IMR-90 (cell line): ENCODE data around the gene ZPBP2. TPM values are rescaled to one million over a fixed set of nuclear protein-coding genes. Genes with fewer than 3 reads are reported as not detected.

ENCODE experiments used
- ATAC-seq: fragments of 200-7000 bp; cut with Tn5 transposase; 2 replicates; pipeline ENCODE4 v1.9.1; 2020; ENCODE audit warnings: low read depth, mild to moderate bottlenecking, moderate library complexity
- BruUV-seq: library from RNA; stranded (reverse); fragments of 400-500 nt; replicated peaks from 2 replicates; lab custom pipeline; 2021; lab: Mats Ljungman, UMichigan
- CTCF ChIA-PET: fragments of 300-600 bp; formaldehyde crosslinking; extraction: SDS; loops from one replicate; lab custom pipeline; 2021; ENCODE audit warnings: antibody characterized with exemption; lab: Yijun Ruan, JAX
- POLR2A ChIA-PET: fragments of 300-600 bp; sonication (Branson Sonifier 250); formaldehyde crosslinking; loops from one replicate; lab custom pipeline; 2022; ENCODE audit warnings: antibody characterized with exemption; ENCODE audit not compliant: unreplicated experiment; lab: Charles Lee
- DNase-seq: peaks from one replicate; pipeline ENCODE4 v3.0.0; 2013
- H2AFZ ChIP-seq: replicated peaks from 2 replicates; pipeline ENCODE3; 2013; ENCODE audit warnings: low read length, mild to moderate bottlenecking; ENCODE audit not compliant: poor library complexity
- H2AK5ac ChIP-seq: 2 replicates; pipeline ENCODE4 v1.6.1; 2013; ENCODE audit warnings: low read depth, low read length, inconsistent platforms
- H2AK9ac ChIP-seq: replicated peaks from 2 replicates; pipeline ENCODE3; 2013; ENCODE audit warnings: mild to moderate bottlenecking, low read depth, low read length, moderate library complexity; ENCODE audit not compliant: poor library complexity
- H2BK120ac ChIP-seq: 2 replicates; pipeline ENCODE4 v1.6.1; 2013; ENCODE audit warnings: low read depth, low read length, inconsistent platforms
- H2BK15ac ChIP-seq: 3 replicates; pipeline ENCODE4 v1.6.1; 2013; ENCODE audit warnings: low read depth, low read length, inconsistent platforms
- H2BK20ac ChIP-seq: 2 replicates; pipeline ENCODE4 v1.6.1; 2013; ENCODE audit warnings: low read depth, mild to moderate bottlenecking, inconsistent platforms, low read length, moderate library complexity
- H2BK5ac ChIP-seq: 2 replicates; pipeline ENCODE4 v1.6.1; 2013; ENCODE audit warnings: mild to moderate bottlenecking, low read depth, low read length, inconsistent platforms; ENCODE audit not compliant: poor library complexity, severe bottlenecking
- H3K14ac ChIP-seq: replicated peaks from 2 replicates; pipeline ENCODE4 v1.6.1; 2013; ENCODE audit warnings: low read depth, low read length, inconsistent platforms
- H3K18ac ChIP-seq: 2 replicates; pipeline ENCODE4 v1.6.1; 2013; ENCODE audit warnings: low read depth, low read length, control low read depth
- H3K23ac ChIP-seq: 2 replicates; pipeline ENCODE4 v1.6.1; 2013; ENCODE audit warnings: low read depth, low read length, inconsistent platforms
- H3K27ac ChIP-seq: 2 replicates; pipeline ENCODE4 v1.5.1; 2013; ENCODE audit warnings: mild to moderate bottlenecking, control low read depth, low read length; ENCODE audit not compliant: insufficient read depth
- H3K27me3 ChIP-seq: 2 replicates; pipeline ENCODE4 v1.6.1; 2013; ENCODE audit warnings: low read length; ENCODE audit not compliant: control insufficient read depth, insufficient read depth
- H3K36me3 ChIP-seq: 2 replicates; pipeline ENCODE4 v1.6.1; 2013; ENCODE audit warnings: low read length, mixed read lengths; ENCODE audit not compliant: control insufficient read depth, insufficient read depth
- H3K4ac ChIP-seq: 2 replicates; pipeline ENCODE4 v1.6.1; 2013; ENCODE audit warnings: low read depth, low read length, inconsistent platforms
- H3K4me1 ChIP-seq: 2 replicates; pipeline ENCODE4 v1.6.1; 2013; ENCODE audit warnings: low read length, mixed read lengths; ENCODE audit not compliant: control insufficient read depth, insufficient read depth
- H3K4me2 ChIP-seq: 2 replicates; pipeline ENCODE4 v1.6.1; 2013; ENCODE audit warnings: low read depth, mild to moderate bottlenecking, control low read depth, low read length, moderate library complexity
- H3K4me3 ChIP-seq: 2 replicates; pipeline ENCODE4 v1.5.1; 2013; ENCODE audit warnings: low read depth, mild to moderate bottlenecking, control low read depth, low read length, moderate library complexity; ENCODE audit not compliant: insufficient read depth
- H3K56ac ChIP-seq: 2 replicates; pipeline ENCODE4 v1.6.1; 2013; ENCODE audit warnings: low read length, inconsistent platforms; ENCODE audit not compliant: insufficient read depth; ENCODE audit errors: extremely low read depth
- H3K79me1 ChIP-seq, 2 experiments: 2 replicates each; pipeline ENCODE4 v1.6.1; 2013; ENCODE audit warnings: low read length in 2 of 2, inconsistent platforms in 1 of 2, low read depth in 1 of 2
- H3K9ac ChIP-seq: 2 replicates; pipeline ENCODE4 v1.6.1; 2013; ENCODE audit warnings: low read depth, low read length, control low read depth
- H3K9me1 ChIP-seq: 2 replicates; pipeline ENCODE4 v1.6.1; 2013; ENCODE audit warnings: low read length, inconsistent platforms; ENCODE audit not compliant: insufficient read depth
- H3K9me3 ChIP-seq: 2 replicates; pipeline ENCODE4 v1.6.1; 2013; ENCODE audit warnings: low read length; ENCODE audit not compliant: control insufficient read depth, insufficient read depth
- H4K20me1 ChIP-seq: 2 replicates; pipeline ENCODE4 v1.6.1; 2013; ENCODE audit warnings: low read length, inconsistent platforms; ENCODE audit not compliant: insufficient read depth
- H4K5ac ChIP-seq: 2 replicates; pipeline ENCODE4 v1.6.1; 2013; ENCODE audit warnings: mild to moderate bottlenecking, low read depth, low read length, control low read depth
- H4K8ac ChIP-seq, 2 experiments: 2 replicates each; pipeline ENCODE4 v1.6.1; 2013; ENCODE audit warnings: low read depth in 2 of 2, low read length in 2 of 2, control low read depth in 1 of 2, inconsistent platforms in 1 of 2
- H4K91ac ChIP-seq: 2 replicates; pipeline ENCODE4 v1.6.1; 2013; ENCODE audit warnings: low read depth, low read length, inconsistent platforms; ENCODE audit not compliant: insufficient read depth
- BHLHE40 ChIP-seq: fragments of 150-350 bp; IDR thresholded peaks from 2 replicates; pipeline ENCODE4 v1.6.1; 2016; ENCODE audit warnings: mild to moderate bottlenecking, low read depth, low read length
- CEBPB ChIP-seq: IDR thresholded peaks from 2 replicates; pipeline ENCODE4 v1.6.1; 2012; ENCODE audit warnings: low read depth, low read length, improper control_type of control experiment
- CHD1 ChIP-seq: IDR thresholded peaks from 2 replicates; pipeline ENCODE4 v1.6.1; 2012; ENCODE audit warnings: low read depth, low read length, improper control_type of control experiment
- CTCF ChIP-seq: conservative IDR thresholded peaks from 2 replicates; pipeline ENCODE4 v1.5.1; 2012; ENCODE audit warnings: mild to moderate bottlenecking, low read depth, low read length, improper control_type of control experiment
- ELK1 ChIP-seq: fragments of 150-350 bp; IDR thresholded peaks from 2 replicates; pipeline ENCODE4 v1.6.1; 2016; ENCODE audit warnings: low read depth, mild to moderate bottlenecking, low read length, moderate library complexity, borderline replicate concordance
- FOS ChIP-seq: fragments of 150-350 bp; IDR thresholded peaks from 2 replicates; pipeline ENCODE4 v1.6.1; 2016; ENCODE audit warnings: low read depth, low read length
- MAFK ChIP-seq: IDR thresholded peaks from 2 replicates; pipeline ENCODE4 v1.6.1; 2012; ENCODE audit warnings: low read depth, low read length, improper control_type of control experiment
- MAZ ChIP-seq: IDR thresholded peaks from 2 replicates; pipeline ENCODE4 v1.6.1; 2012; ENCODE audit warnings: low read depth, mild to moderate bottlenecking, low read length, improper control_type of control experiment, moderate library complexity, borderline replicate concordance
- MXI1 ChIP-seq: IDR thresholded peaks from 2 replicates; pipeline ENCODE4 v1.6.1; 2012; ENCODE audit warnings: low read depth, mild to moderate bottlenecking, low read length, moderate library complexity, borderline replicate concordance
- NFE2L2 ChIP-seq: fragments of 150-350 bp; IDR thresholded peaks from 2 replicates; pipeline ENCODE4 v1.6.1; 2016; ENCODE audit warnings: low read depth, mild to moderate bottlenecking, low read length
- POLR2A ChIP-seq: IDR thresholded peaks from 2 replicates; pipeline ENCODE4 v1.6.1; 2012; ENCODE audit warnings: mild to moderate bottlenecking, low read depth, low read length
- RAD21 ChIP-seq: IDR thresholded peaks from 2 replicates; pipeline ENCODE4 v1.6.1; 2012; ENCODE audit warnings: low read length, improper control_type of control experiment
- RCOR1 ChIP-seq: IDR thresholded peaks from 2 replicates; pipeline ENCODE4 v1.6.1; 2012; ENCODE audit warnings: mild to moderate bottlenecking, low read length, improper control_type of control experiment; ENCODE audit not compliant: insufficient replicate concordance
- SMC3 ChIP-seq: fragments of 150-350 bp; IDR thresholded peaks from 2 replicates; pipeline ENCODE4 v1.6.1; 2016; ENCODE audit warnings: low read depth, mild to moderate bottlenecking, antibody characterized with exemption, low read length, moderate library complexity
- WGBS, 2 experiments: methylation state at CpG; one replicate each; pipeline versions ENCODE4 v1.1.5 to v1.1.7; 2013; ENCODE audit warnings: missing lambda C conversion rate in 2 of 2; ENCODE audit not compliant: insufficient read length in 1 of 2; ENCODE audit errors: extremely low coverage in 2 of 2; 5-methylcytosine and 5-hydroxymethylcytosine counted together
- dilution Hi-C: fragments of 300-500 bp; cut with HindIII; formaldehyde crosslinking; loops from one replicate; pipeline ENCODE4 v1.14.3; 2018; ENCODE audit warnings: low sequenced_read_pairs; ENCODE audit not compliant: unreplicated experiment
- in situ Hi-C: fragments of 300-500 bp; cut with MboI; formaldehyde crosslinking; loops from 3 replicates; pipeline ENCODE4 v1.14.3; 2019; ENCODE audit warnings: low sequenced_read_pairs, inconsistent platforms, mixed read lengths
- intact Hi-C: fragments of 100-400 bp; cut with micrococcal nuclease; formaldehyde crosslinking; loops from 2 replicates; pipeline ENCODE4 v1.10.0; 2022
- polyA plus RNA-seq, 3 experiments: library from polyadenylated mRNA; depleted of rRNA; stranded (reverse); fragments of >200 nt; gene quantifications; 2 replicates each; pipeline ENCODE4 v1.2.3, GENCODE V29; 2012; ENCODE audit warnings: low replicate concordance in 1 of 3
- total RNA-seq: library from RNA; depleted of rRNA; stranded (reverse); fragments of >200 nt; gene quantifications from 2 replicates; pipeline ENCODE4 v1.2.3, GENCODE V29; 2012

ZPBP2 gene
- total and polyA plus RNA-seq, 2 of the 4 experiments (the other 2 are of a cell fraction) = not detected

DNA sequence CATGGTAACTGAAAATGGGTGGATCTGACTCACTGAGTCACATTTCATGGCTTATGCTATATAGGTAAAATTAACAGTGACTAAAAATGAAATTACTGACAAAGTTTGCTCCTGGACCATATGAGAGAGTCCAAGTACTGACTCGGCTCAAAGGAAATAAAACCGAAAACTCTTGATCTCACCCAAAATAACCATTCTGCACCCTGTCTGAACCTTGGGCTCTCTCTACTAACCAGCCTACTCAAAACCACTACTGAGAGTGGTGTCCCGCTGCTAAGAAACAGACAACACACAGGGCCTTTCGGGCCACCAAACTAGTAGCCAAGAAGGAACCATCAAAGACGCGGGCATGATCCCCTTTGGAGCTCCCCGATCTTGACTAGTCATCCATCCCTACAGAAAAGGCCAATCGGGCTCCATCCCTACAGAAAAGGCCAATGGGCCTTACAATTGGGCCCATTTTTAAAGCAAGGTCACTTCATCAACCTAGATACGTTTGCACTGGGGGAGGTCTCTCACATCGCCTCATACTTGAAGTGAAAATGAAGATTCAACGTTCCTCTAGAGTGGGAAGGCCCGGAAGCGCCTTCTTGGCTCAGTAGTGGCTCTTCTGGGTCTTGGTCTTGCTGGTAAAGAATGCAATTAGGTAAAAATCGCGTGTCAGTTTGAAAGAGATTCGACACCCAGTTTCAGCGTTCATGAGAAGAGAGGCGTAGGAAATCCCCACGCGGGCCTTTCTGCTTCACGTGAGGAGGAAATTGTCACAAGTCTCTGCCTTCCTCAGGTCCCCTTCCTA is 720 bp upstream of the ZPBP2 start (continued):
- no peak for TF ChIP-seq FOS

DNA sequence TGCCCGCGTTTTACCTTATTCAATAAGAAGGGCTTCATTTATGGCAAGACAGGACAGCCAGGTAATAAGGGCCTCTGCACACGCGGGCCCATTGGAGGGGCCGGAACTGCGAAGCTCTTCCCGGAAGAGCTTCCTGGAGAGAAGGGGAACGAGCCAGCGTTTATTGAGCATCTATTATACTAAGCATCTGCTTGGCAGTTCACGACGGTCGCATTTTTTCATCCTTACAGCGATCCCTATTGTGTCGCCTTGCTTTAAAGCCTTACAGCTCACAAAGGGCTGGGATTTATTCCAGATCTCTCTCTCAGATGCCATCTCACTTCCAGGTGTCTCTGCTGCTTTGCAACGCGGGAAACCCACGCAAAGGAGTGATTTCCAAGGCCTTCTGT is 546 bp downstream of the ZPBP2 start:
- Histone ChIP-seq H3K23ac (no peak overlapping the region), H3K4ac (no peak overlapping the region), H3K9ac (no peak overlapping the region), H2BK5ac (no peak overlapping the region), H2AK9ac (no peak overlapping the region), H3K27me3 (peaks cover 49% of the 10 kb centered on the region), H3K9me3 (peaks cover 22% of the 10 kb centered on the region), H3K4me2 (no peak overlapping the region), H2BK120ac (no peak overlapping the region), H3K36me3 (no peaks in the 10 kb centered on the region), H3K4me1 (peaks cover 2% of the 10 kb centered on the region; the same call in 1 of the 2 replicates), H4K91ac (no peak overlapping the region), H3K4me3 (no peak overlapping the region), H4K8ac (no peak overlapping the region), H2AK5ac (no peak overlapping the region), H2AFZ (no peak overlapping the region), H3K14ac (no peak overlapping the region), H2BK15ac (no peak overlapping the region), H3K27ac (no peak overlapping the region), H4K20me1 (no peaks in the 10 kb centered on the region), H3K18ac (no peak overlapping the region), H3K79me1 (no peaks in the 10 kb centered on the region), H2BK20ac (no peak overlapping the region), H4K5ac (no peak overlapping the region), H3K56ac (no peak overlapping the region), H3K9me1 (no peaks in the 10 kb centered on the region)
- WGBS, 2 experiments = 79% methylated on average over 13 of the region's 17 CpGs; no CpG with 5 or more reads in 1 of the 2 experiments
- dilution Hi-C loops = no loop called here
- DNase-seq (no peak), ATAC-seq (no peak)
- in situ Hi-C loops = no loop called here
- POLR2A ChIA-PET = no interaction called here
- CTCF ChIA-PET = no interaction called here
- no TSS peak for BruUV-seq
- intact Hi-C loops = no loop called here
- TF ChIP-seq MAFK (no peak), BHLHE40 (no peak), CHD1 (no peak), RAD21 (no peak), CEBPB (no peak), SMC3 (no peak), FOS (no peak), ELK1 (no peak), MAZ (no peak), POLR2A (no peak), RCOR1 (no peak), MXI1 (no peak), CTCF (no peak), NFE2L2 (no peak)
